Measurements from ENCODE around the gene GSG1L.
"Not testable (repeated sequence)": the region's sequence is repeated elsewhere in the genome, so short reads cannot be mapped to it uniquely, and the experiment has no call there.

Gene GSG1L

GRCh38 chr16:27945233-27945973 is 118.1 kb downstream of the GSG1L start:
- no peak for DNase-seq (ENCODE audit: low read depth)
- H3K4me3 ChIP-seq (ENCODE audit: low read depth, low read length), result no peak overlapping the region
- TF ChIP-seq, protein P1, sequence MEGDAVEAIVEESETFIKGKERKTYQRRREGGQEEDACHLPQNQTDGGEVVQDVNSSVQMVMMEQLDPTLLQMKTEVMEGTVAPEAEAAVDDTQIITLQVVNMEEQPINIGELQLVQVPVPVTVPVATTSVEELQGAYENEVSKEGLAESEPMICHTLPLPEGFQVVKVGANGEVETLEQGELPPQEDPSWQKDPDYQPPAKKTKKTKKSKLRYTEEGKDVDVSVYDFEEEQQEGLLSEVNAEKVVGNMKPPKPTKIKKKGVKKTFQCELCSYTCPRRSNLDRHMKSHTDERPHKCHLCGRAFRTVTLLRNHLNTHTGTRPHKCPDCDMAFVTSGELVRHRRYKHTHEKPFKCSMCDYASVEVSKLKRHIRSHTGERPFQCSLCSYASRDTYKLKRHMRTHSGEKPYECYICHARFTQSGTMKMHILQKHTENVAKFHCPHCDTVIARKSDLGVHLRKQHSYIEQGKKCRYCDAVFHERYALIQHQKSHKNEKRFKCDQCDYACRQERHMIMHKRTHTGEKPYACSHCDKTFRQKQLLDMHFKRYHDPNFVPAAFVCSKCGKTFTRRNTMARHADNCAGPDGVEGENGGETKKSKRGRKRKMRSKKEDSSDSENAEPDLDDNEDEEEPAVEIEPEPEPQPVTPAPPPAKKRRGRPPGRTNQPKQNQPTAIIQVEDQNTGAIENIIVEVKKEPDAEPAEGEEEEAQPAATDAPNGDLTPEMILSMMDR (IDR thresholded peaks at IDR 0.05; ENCODE audit: insufficient read depth, low read depth, low read length, missing control alignments), result no peak

- TF ChIP-seq, protein P1 (IDR thresholded peaks at IDR 0.05; ENCODE audit: insufficient read depth, low read depth, low read length, missing control alignments), result no peak
- no peak overlapping the region for H3K4me3 ChIP-seq (ENCODE audit: low read depth, low read length)
- no peak for DNase-seq (ENCODE audit: low read depth)
These were observed 119.7 kb downstream of the GSG1L start for GRCh38 chr16:27943766-27944165.

DNA sequence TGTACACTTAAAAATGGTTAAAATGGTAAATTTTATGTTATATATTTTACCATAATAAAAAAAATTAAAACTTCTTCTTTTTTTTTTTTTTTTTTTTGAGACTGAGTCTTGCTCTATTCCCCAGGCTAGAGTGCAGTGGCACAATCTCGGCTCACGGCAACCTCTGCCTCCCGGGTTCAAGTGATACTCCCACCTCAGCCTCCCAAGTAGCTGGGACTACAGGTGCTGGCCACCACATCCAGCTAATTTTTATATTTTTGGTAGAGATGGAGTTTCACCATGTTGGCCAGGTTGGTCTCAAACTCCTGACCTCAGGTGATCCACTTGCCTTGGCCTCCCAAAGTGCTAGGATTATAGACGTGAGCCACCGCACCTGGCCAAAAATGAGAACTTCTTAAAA is 121.4 kb downstream of the GSG1L start:
- DNase-seq (ENCODE audit: low read depth); H3K4me3 ChIP-seq (ENCODE audit: low read depth, low read length): not testable (repeated sequence)

DNA sequence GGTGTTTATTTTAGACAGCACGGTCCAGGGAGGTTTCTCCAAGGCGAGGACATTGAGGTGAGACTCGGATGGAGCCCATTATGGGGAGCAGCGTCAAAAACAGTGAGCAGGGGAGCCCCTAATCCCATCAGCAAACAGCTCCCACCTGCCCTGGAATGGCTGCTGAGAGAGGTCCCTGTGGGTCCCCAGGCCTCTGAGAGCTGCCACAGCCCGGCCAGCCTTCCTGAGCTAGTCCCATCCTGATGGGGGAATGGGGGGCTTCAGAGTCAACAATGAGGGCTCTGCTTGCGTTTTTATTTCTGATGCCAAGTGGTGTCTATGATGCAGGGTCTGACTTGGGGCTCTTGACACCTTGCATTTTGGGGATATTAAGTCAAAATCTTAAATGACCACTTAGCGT is 128.4 kb downstream of the GSG1L start:
- TF ChIP-seq, protein P1 (IDR thresholded peaks at IDR 0.05; ENCODE audit: insufficient read depth, low read depth, low read length, missing control alignments), result no peak
- DNase-seq (ENCODE audit: low read depth), result no peak
- H3K4me3 ChIP-seq (ENCODE audit: low read depth, low read length), result no peak overlapping the region

DNA sequence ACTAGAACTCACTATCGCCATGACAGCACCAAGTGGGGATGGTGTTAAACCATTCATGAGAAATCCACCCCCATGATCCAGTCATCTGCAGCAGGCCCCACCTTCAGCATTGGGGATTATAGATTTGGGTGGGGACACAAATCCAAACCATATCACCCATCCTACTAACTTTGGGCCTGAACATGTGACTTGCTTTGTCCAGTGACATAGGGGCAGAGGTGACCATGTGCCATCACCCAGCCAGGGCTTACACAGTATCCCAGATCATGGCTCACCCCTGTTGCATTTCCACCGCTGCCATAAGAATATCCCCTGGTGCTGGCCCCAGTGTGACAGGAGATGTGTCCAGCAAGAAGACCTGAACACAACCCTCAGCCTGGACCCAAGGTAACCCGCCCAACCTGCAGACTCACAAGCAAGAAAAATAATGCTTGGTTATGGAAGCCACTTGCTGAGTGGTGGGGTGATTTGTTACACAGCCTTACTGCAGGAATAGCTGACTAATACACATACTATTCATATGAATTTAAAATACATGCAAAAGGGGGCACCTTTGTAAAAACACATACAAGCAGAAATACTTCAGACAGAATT is 130.9 kb downstream of the GSG1L start:
- DNase-seq (ENCODE audit: low read depth), result no peak
- no peak overlapping the region for H3K4me3 ChIP-seq (ENCODE audit: low read depth, low read length)
- TF ChIP-seq, protein P1 (IDR thresholded peaks at IDR 0.05; ENCODE audit: insufficient read depth, low read depth, low read length, missing control alignments), result no peak

- TF ChIP-seq, protein P1 (IDR thresholded peaks at IDR 0.05; ENCODE audit: insufficient read depth, low read depth, low read length, missing control alignments), result no peak
- H3K4me3 ChIP-seq (ENCODE audit: low read depth, low read length), result no peak overlapping the region
- no peak for DNase-seq (ENCODE audit: low read depth)
These were observed 133.7 kb downstream of the GSG1L start for GRCh38 chr16:27929818-27930217.

- H3K4me3 ChIP-seq (ENCODE audit: low read depth, low read length), result no peak overlapping the region
- no peak for DNase-seq (ENCODE audit: low read depth)
- TF ChIP-seq, protein P1 (IDR thresholded peaks at IDR 0.05; ENCODE audit: insufficient read depth, low read depth, low read length, missing control alignments), result no peak
These were observed 135.0 kb downstream of the GSG1L start for GRCh38 chr16:27928542-27928941.

Measured in GM12865 (cell line).